Peyer's patch (tissue), 4 donors: ENCODE results near the gene MLLT11. TPM values are rescaled to one million over a fixed set of nuclear protein-coding genes. Genes with fewer than 3 reads are reported as not detected.

ENCODE experiments used
- DNase-seq, 3 donors: peaks; one replicate each; pipeline ENCODE4 v3.0.0-alpha.2; 2017 to 2019
- H3K27ac ChIP-seq, 4 donors: fragments of 200-600 bp; sonication (generic); one replicate each; pipeline ENCODE4 v1.5.1; 2016 to 2019
- H3K27me3 ChIP-seq, 2 donors: fragments of 200-600 bp; sonication (generic); one replicate each; pipeline ENCODE4 v1.5.1; 2019
- H3K36me3 ChIP-seq, 3 donors: fragments of 200-600 bp; sonication (generic); one replicate each; pipeline ENCODE4 v1.5.1; 2016 to 2019
- H3K4me1 ChIP-seq, 4 donors: fragments of 200-600 bp; sonication (generic); one replicate each; pipeline ENCODE4 v1.5.1; 2016 to 2019
- H3K4me3 ChIP-seq, 4 donors: fragments of 200-600 bp; sonication (generic); 1 replicate in 3 of 4; 2 replicates in 1 of 4; pipeline ENCODE4 v1.5.1; 2016 to 2019; ENCODE audit warnings: mild to moderate bottlenecking in 1 of 4
- H3K9me3 ChIP-seq, 4 donors: fragments of 200-600 bp; sonication (generic); one replicate each; pipeline ENCODE4 v1.5.1; 2016 to 2019; ENCODE audit warnings: mild to moderate bottlenecking in 1 of 4
- POLR2A ChIP-seq, 2 donors: fragments of 450-650 bp; IDR thresholded peaks; one replicate each; pipeline ENCODE4 v1.5.1; 2017; ENCODE audit warnings: antibody characterized with exemption in 2 of 2, mild to moderate bottlenecking in 2 of 2, moderate library complexity in 2 of 2
- small RNA-seq, 2 donors: library from RNA; depleted of rRNA; stranded (forward); fragments of <200 nt; gene quantifications; one replicate each; pipeline ENCODE3, GENCODE V24; 2016
- total RNA-seq, 4 donors: library from RNA; depleted of rRNA; stranded (reverse); fragments of >200 nt; gene quantifications; one replicate each; pipeline ENCODE4 v1.1.0, GENCODE V29; 2016
- TF ChIP-seq, protein P1 (sequence below), 6 experiments: fragments of 450-650 bp in 4 of 6; fragments of 200-600 bp in 2 of 6; sonication (generic) in 1 of 6; IDR thresholded peaks; one replicate each; pipeline ENCODE4 v1.5.1; 2017 to 2019; ENCODE audit warnings: antibody characterized with exemption in 6 of 6, mild to moderate bottlenecking in 3 of 6, moderate library complexity in 1 of 6

MLLT11 gene
- total RNA-seq, 4 donors from 2014 or later: 0.27 to 0.95 TPM; not detected in 2

GRCh38 chr1:151106894-151107293, 46.7 kb downstream of the MLLT11 start:
- TF ChIP-seq POLR2A (IDR thresholded peaks at IDR 0.05): no peak
- TF ChIP-seq, protein P1, sequence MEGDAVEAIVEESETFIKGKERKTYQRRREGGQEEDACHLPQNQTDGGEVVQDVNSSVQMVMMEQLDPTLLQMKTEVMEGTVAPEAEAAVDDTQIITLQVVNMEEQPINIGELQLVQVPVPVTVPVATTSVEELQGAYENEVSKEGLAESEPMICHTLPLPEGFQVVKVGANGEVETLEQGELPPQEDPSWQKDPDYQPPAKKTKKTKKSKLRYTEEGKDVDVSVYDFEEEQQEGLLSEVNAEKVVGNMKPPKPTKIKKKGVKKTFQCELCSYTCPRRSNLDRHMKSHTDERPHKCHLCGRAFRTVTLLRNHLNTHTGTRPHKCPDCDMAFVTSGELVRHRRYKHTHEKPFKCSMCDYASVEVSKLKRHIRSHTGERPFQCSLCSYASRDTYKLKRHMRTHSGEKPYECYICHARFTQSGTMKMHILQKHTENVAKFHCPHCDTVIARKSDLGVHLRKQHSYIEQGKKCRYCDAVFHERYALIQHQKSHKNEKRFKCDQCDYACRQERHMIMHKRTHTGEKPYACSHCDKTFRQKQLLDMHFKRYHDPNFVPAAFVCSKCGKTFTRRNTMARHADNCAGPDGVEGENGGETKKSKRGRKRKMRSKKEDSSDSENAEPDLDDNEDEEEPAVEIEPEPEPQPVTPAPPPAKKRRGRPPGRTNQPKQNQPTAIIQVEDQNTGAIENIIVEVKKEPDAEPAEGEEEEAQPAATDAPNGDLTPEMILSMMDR (IDR thresholded peaks at IDR 0.05): no peak
- Histone ChIP-seq H3K4me1 (no peaks in the 10 kb centered on the region), H3K27ac (no peak overlapping the region), H3K9me3 (no peaks in the 10 kb centered on the region), H3K27me3 (no peaks in the 10 kb centered on the region), H3K4me3 (no peak overlapping the region), H3K36me3 (peaks cover 0 to 43% (median 0%) of the 10 kb centered on the region in 3 donors)
- DNase-seq: no peak

- H3K36me3 ChIP-seq: peaks cover 0 to 46% (median 0%) of the 10 kb centered on the region in 3 donors
- H3K4me1 ChIP-seq: no peaks in the 10 kb centered on the region
- DNase-seq: no peak
- no peak overlapping the region for H3K27ac ChIP-seq
- TF ChIP-seq, protein P1 (IDR thresholded peaks at IDR 0.05): no peak
- no peak for TF ChIP-seq POLR2A (IDR thresholded peaks at IDR 0.05)
- H3K9me3 ChIP-seq: no peaks in the 10 kb centered on the region
- no peak overlapping the region for H3K4me3 ChIP-seq
- no peaks in the 10 kb centered on the region for H3K27me3 ChIP-seq
Observed at GRCh38 chr1:151108331-151108730, 48.1 kb downstream of the MLLT11 start.

GRCh38 chr1:151113877-151114276, 53.7 kb downstream of the MLLT11 start:
- H3K27me3 ChIP-seq: no peaks in the 10 kb centered on the region
- DNase-seq: no peak
- H3K36me3 ChIP-seq: peaks cover 0 to 48% (median 0%) of the 10 kb centered on the region in 3 donors
- no peaks in the 10 kb centered on the region for H3K4me1 ChIP-seq
- H3K4me3 ChIP-seq: no peak overlapping the region
- H3K9me3 ChIP-seq: no peaks in the 10 kb centered on the region
- H3K27ac ChIP-seq: no peak overlapping the region
- TF ChIP-seq, protein P1 (IDR thresholded peaks at IDR 0.05): no peak
- TF ChIP-seq POLR2A (IDR thresholded peaks at IDR 0.05): no peak

Small RNA genes lying within 50 kb of the gene (small RNA-seq; reads per million reads assigned to genes)
- gene RNU6-884P: 0 reads per million in 2 donors

Other genes with a start within 250 kb of the MLLT11 start
- 10 to 100 TPM; 37.7 to 62.7 (median 48.2) TPM for gene ARNT, start 183.8 kb upstream of the MLLT11 start, total RNA-seq
- gene CTXND2, start 173.3 kb upstream of the MLLT11 start, total RNA-seq: not detected
- 100 to 1,000 TPM in 1 of 4 donors, 10 to 100 TPM in 3; 28.2 to 106 (median 61.5) TPM for gene SETDB1, start 134.0 kb upstream of the MLLT11 start, total RNA-seq
- 100 to 1,000 TPM in 3 of 4 donors, 10 to 100 TPM in 1; 48.7 to 212 (median 156) TPM for gene CERS2, start 85.6 kb upstream of the MLLT11 start, total RNA-seq
- 1 to 10 TPM in 1 of 4 donors, under 1 TPM in 1, not detected in 2; 0.67 to 1.7 TPM for gene ANXA9, start 78.1 kb upstream of the MLLT11 start, total RNA-seq
- 10 to 100 TPM; 37.1 to 76.4 (median 57.4) TPM for gene MINDY1, start 53.5 kb upstream of the MLLT11 start, total RNA-seq
- 10 to 100 TPM; 21.7 to 28.1 (median 25.1) TPM for gene PRUNE1, start 51.9 kb upstream of the MLLT11 start, total RNA-seq
- gene BNIPL, start 23.8 kb upstream of the MLLT11 start, total RNA-seq: 1 to 10 TPM in 2 of 4 donors, under 1 TPM in 1, not detected in 1; 0.70 to 8.4 (median 3.6) TPM
- gene C1orf56, start 12.6 kb upstream of the MLLT11 start, total RNA-seq: 1 to 10 TPM in 3 of 4 donors, not detected in 1; 1.3 to 2.5 (median 1.4) TPM
- gene CDC42SE1, start 775 bp upstream of the MLLT11 start, total RNA-seq: 10 to 100 TPM; 48.6 to 87.5 (median 58.6) TPM
- gene GABPB2, start 10.4 kb downstream of the MLLT11 start, total RNA-seq: 10 to 100 TPM in 3 of 4 donors, 1 to 10 TPM in 1; 7.9 to 32.2 (median 15.8) TPM
- 10 to 100 TPM in 3 of 4 donors, 1 to 10 TPM in 1; 2.5 to 24.6 (median 16.6) TPM for gene SEMA6C, start 86.2 kb downstream of the MLLT11 start, total RNA-seq
- 1 to 10 TPM in 2 of 4 donors, not detected in 2; 4.0 to 6.6 TPM for gene TNFAIP8L2, start 96.3 kb downstream of the MLLT11 start, total RNA-seq
- gene LYSMD1, start 105.5 kb downstream of the MLLT11 start, total RNA-seq: 10 to 100 TPM in 2 of 4 donors, 1 to 10 TPM in 2; 6.0 to 11.7 (median 10.2) TPM
- gene SCNM1, start 105.7 kb downstream of the MLLT11 start, total RNA-seq: 10 to 100 TPM; 16.1 to 48.9 (median 36.9) TPM
- 10 to 100 TPM in 1 of 4 donors, not detected in 3; 10.7 TPM for gene TMOD4, start 115.6 kb downstream of the MLLT11 start, total RNA-seq
- 10 to 100 TPM; 21.5 to 26.9 (median 24.4) TPM for gene VPS72, start 129.8 kb downstream of the MLLT11 start, total RNA-seq
- gene PIP5K1A, start 138.2 kb downstream of the MLLT11 start, total RNA-seq: 100 to 1,000 TPM in 2 of 4 donors, 10 to 100 TPM in 2; 54.5 to 118 (median 97.6) TPM
- gene PSMD4, start 194.3 kb downstream of the MLLT11 start, total RNA-seq: 100 to 1,000 TPM in 2 of 4 donors, 10 to 100 TPM in 2; 84.6 to 153 (median 103) TPM
- 10 to 100 TPM; 30.5 to 53.5 (median 38.5) TPM for gene ZNF687, start 221.9 kb downstream of the MLLT11 start, total RNA-seq